ENCODE results near the gene ABCA3.

The ABCA3 gene

GRCh38 chr16:2233872-2234812, 106.4 kb downstream of the ABCA3 start:
- DNase-seq (ENCODE audit: low spot score), result no peak

DNA sequence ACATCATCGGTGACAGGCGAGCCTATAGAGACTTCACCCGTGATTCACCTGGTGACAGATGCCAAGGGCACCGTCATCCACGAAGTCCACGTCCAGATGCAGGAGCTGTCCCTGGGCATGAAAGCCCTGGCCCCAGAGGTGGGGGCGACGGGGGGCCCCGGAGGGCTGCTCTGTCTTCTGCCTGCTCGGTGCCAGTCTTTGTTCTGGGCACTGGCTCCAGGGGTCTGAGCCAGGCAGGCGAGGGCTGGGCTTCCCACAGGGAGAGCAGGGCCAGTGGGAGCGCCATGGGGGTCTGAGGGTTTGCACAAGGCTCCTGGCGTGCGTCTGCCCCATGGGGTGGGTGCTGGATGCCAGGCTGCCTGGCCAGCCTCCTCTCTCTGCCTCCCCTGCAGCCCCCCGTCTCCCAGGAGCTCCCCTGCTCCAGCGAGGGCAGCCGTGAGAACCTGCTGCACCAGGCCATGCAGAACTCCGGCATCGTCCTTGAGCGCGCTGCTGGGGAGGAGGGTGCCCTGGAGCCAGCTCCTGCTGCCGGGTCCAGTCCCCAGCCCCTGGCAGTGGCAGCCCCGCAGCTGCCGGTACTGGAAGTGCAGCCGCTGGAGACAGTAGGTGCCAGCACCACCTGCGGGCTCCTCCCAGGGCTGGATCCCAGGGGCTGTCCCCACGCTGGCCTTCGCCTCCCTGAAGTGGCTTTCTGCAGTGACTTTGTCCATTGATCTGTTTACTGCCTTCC, 107.3 kb downstream of the ABCA3 start:
- DNase-seq (ENCODE audit: low spot score), result no peak

- DNase-seq (ENCODE audit: low spot score), result no peak
These were observed 108.2 kb downstream of the ABCA3 start for GRCh38 chr16:2232094-2232990.

DNA sequence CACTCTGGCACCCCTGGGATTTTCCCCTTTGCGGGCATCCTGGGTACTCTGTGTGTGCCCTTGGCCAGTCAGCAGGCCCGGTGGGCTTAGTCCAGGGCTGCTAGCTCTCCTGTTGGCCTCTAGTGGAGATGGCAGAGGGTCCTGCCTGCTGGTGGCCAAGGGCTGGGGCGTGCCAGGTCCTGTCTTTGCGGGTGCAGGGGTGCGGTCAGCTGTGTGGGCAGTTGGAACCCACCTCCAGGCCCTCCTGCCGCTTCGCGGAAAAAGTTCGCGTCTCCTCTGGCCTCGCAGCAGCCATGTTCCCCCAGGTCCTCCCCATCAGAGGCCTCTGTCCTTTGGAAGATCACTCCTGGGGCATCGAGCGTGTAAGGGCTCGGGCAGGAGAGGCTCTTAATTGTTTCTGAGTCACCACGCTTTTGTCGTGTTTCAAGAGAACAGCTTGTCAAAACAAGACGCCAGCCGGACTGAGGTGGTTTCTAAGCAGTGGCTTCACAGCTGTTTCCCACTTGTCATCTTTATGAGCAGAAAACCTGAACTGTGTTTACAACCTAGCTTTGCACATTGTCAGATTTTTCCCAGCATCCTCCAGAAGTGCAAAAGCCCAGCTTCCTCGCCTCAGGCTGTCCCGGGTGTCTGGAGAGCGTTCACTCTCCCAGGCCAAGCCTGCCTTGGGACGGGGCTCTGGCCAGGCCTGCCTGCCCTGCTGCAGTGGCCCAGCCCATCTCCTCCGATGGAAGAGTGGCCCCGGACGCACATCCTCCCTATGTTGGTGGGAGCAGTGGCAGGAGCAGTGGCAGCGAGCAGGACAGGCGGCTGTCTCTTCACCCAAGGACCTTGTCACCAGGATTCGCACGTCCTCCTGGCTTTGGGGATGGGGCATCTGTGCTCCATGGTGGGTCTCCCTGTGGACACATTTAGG, 109.3 kb downstream of the ABCA3 start:
- DNase-seq (ENCODE audit: low spot score), result no peak

- no peak for DNase-seq (ENCODE audit: low spot score)
These were observed 110.2 kb downstream of the ABCA3 start for GRCh38 chr16:2230376-2230775.

DNA sequence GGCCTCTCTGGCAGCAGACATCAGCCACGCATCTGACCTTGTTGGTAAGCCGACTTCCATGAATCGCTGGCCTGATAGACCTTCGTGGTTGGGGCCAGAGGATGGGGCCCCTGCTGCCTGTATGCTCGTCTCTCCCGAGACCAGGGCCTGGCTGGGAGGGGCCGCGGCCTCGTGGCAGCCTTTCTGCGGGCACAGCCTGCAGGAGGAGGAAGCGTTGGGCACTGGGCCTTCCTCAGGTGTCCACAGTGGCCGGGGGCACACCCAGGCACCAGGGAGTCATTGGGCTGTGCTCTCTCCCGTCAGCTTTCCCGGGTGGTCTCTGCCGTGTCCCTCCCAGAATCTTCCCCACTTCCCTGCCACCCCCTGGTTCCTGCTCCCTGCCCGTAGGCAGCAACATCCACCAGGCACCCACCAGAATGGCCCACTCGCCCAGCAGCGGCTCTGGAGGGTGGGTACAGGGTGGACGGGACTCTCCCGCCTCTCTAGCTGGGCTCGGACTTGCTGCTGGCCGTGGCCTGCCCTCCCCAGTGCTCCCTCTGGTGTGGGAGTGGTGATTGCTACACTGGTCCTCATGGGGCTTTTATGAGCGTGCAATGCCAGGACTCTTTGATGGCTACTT, 110.8 kb downstream of the ABCA3 start:
- no peak for DNase-seq (ENCODE audit: low spot score)

GRCh38 chr16:2229091-2229490, 111.4 kb downstream of the ABCA3 start:
- DNase-seq (ENCODE audit: low spot score), result no peak

DNA sequence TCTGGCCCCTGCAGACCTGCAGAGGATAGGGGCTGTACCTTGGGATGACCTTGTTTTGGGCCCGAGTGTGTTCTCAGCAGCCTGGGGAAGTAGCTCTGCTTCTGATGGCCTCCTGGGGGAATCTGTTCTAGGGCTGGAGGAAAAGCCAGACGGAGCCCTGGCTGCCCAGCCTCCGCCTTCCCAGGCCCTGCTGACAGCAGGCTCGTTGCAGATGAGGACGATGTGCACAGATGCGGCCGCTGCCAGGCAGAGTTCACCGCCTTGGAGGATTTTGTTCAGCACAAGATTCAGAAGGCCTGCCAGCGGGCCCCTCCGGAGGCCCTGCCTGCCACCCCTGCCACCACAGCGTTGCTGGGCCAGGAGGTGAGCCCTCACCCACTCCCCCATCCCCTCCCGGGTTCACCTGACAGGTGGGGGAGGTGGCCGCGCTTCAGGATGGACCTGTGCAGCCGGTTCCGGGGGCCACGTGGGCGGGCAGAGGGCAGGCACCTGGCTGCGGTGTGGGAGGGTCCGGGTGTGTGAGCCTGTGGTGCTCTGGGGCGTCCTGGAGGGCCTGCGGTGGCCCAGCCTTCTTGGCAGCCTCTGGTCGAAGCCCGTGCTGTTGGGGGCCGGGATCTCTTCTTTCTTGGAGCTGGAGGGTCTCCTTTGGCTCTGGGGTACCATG, 112.2 kb downstream of the ABCA3 start:
- DNase-seq (ENCODE audit: low spot score), result no peak

GRCh38 chr16:2226918-2227317, 113.6 kb downstream of the ABCA3 start:
- no peak for DNase-seq (ENCODE audit: low spot score)

GRCh38 chr16:2226245-2226793, 114.2 kb downstream of the ABCA3 start:
- no peak for DNase-seq (ENCODE audit: low spot score)

Measured in cerebellar cortex (tissue), 1 donor.